Ecto neural progenitor cell (in vitro differentiated cells): ENCODE measurements around the gene CCBE1.
"Not testable (repeated sequence)": the region's sequence is repeated elsewhere in the genome, so short reads cannot be mapped to it uniquely, and the experiment has no call there.

ENCODE experiments used
- DNase-seq: peaks from one replicate; pipeline ENCODE4 v3.0.0-alpha.2; 2018; ENCODE audit warnings: low spot score

Gene CCBE1

DNA sequence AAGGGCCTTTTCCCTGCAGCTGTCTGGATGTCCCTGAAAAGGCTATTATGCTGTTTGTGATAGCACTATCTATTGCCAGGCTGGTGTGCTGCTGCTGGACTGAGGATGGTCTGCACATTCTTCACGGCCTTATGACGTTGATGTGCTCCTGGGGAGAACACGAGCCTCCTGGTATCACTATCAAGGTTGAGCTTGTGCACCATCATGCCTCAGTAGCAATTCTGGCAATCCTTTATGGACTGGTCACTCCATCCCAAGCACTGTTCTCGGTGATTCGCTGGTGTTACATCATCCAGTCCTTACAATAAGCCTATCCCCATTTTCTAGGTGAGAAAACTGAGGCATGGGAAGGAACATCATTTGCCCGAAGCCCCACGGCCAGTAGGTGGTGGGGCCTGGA, 18.2 kb upstream of the CCBE1 start:
- DNase-seq, result no peak

DNA sequence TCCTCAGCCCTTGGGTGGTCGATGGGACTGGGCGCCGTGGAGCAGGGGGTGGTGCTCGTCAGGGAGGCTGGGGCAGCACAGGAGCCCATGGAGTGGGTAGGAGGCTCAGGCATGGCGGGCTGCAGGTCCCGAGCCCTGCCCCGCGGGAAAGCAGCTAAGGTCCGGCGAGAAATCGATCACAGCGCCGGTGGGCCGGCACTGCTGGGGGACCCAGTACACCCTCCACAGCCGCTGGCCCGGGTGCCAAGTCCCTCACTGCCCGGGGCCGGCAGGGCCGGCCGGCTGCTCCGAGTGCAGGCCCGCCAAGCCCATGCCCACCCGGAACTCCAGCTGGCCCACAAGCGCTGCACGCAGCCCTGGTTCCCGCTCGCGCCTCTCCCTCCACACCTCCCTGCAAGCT, 16.9 kb upstream of the CCBE1 start:
- DNase-seq, result not testable (repeated sequence)

DNA sequence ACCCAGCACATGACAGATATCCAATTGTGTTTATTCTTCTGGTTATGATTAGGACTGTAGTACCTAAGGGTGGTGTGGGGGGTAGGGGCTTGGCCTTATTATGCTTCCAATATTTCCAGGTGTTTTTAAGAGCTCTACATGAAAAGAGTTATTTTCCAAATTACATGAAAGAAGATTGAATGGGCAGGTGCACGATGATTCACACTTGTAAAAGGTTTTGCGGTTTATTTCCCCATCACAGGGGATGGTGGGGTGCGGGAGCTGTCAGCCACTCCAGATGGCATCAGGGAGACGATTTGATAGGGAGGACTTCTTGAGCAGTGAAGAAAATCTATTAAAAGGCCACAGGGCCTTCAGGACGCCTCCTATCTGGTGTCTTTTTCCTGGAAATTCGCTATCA, 15.1 kb upstream of the CCBE1 start:
- DNase-seq, result no peak

- DNase-seq, result no peak
These were observed 11.8 kb upstream of the CCBE1 start for GRCh38 chr18:59708988-59709387.

DNA sequence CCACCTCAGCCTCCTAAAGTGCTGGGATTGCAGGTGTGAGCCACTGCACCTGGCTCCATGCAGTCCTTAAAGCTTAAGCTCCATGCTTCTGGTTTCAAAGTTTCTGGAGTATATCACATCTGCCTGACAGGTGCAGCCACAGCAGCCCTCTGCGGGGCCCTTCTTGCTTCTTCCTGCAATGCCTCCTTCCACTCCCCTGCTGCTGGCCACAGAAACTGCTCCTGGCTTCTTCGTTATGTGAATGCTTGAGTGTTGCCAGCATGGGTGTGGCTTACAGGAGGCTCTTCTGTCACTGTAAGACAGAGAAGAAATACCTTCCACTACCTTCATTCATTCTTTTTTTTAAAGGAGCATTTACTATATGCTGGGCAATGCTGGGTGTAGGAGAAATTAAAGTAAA, 10.1 kb upstream of the CCBE1 start:
- no peak for DNase-seq

GRCh38 chr18:59706499-59706898, 9.3 kb upstream of the CCBE1 start:
- DNase-seq, result no peak

DNA sequence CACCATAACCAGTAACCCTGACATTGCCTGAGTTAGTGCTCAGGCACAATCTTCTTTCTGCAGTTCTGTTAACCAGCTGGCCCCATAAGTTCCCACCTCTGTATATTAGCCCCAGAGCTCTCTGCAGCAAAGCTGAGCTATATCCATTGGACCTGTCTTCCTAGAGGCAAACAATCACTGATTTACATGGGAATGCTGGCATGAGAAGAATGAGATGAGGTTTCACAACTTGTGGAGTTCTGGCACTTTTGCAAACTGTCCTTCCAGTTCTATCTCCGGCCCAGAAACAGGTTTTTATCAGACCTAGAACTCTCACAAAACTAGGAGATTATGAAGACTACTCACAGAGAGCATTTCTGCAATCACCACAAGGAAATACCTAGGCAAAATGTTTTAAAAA, 7.9 kb upstream of the CCBE1 start:
- DNase-seq, result no peak

DNA sequence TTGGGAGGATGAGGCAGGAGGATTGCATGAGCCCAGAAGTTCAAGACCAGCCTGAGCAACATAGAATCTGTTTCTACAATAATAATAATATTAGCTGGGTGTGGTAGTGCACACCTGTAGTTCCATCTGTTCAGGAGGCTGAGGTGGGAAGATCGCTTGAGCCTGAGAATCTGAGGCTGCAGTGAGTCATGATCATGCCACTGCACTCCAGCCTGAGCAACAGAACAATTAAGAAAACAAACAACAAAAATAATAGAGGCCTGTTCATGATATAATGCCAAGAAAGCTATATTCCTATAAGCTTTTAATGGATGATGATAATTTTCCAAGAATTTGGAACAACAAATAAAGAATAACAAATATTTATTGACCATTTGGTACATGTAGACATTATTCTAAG, 6.9 kb upstream of the CCBE1 start:
- DNase-seq, result no peak

GRCh38 chr18:59701272-59701671, 4.0 kb upstream of the CCBE1 start:
- no peak for DNase-seq

DNA sequence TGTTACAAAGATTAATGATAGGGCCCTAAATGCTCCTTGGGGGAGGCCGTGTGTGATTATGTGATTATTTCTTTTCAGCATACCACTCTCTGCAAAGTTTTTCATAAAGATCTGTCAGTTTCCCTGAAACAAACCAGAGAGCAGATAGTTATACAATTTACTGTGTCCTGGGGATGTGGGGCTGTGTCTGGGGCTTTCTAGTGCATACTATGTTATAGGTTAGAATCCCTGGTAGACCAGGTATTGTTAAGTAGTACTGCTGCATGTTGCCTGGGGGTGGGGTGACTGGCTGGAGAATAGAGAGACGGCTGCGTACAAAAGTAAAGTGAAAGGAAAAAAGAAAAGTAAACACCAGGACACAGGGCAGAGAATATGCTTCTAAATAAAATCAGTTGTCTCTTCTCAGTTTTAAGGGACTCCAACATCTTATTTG, 3.3 kb upstream of the CCBE1 start:
- no peak for DNase-seq

DNA sequence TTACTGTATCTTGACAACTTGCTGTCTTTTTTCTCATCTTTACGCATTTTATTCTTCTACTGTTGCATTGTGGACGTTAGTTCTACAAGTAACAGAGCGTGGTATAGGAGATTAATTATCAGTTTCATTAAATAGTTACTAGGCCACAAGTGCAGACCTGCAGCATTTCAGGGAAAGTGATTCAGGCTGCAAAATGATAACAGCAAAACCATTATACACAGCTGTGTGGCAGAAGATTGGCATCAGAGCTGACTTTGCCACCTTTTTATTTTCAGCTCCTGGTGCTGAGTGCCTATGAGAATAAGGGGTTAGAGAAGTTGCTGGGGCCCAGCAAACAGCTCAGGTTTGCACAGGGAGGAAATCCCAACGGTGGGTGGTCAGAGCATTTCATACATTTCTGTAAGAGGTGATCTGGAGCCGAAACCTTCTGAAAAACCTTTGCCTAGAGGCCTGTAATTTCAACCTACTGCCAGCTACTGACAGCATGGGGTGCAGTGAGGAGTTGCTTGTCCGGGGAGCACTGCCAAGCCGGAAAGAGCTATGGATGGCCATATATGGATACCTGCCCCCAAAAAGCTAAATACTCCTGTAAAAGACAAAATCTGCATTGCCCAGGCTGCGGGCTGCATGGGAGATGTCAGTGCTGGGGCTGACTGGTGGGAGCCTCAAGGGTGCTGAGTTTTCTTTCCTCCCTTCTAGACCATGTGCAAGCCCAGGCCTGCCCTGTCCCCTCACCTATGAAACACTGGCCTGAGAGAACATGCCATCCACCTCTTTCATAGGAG, 2.7 kb upstream of the CCBE1 start:
- no peak for DNase-seq

GRCh38 chr18:59699061-59699460, 1.8 kb upstream of the CCBE1 start:
- no peak for DNase-seq

DNA sequence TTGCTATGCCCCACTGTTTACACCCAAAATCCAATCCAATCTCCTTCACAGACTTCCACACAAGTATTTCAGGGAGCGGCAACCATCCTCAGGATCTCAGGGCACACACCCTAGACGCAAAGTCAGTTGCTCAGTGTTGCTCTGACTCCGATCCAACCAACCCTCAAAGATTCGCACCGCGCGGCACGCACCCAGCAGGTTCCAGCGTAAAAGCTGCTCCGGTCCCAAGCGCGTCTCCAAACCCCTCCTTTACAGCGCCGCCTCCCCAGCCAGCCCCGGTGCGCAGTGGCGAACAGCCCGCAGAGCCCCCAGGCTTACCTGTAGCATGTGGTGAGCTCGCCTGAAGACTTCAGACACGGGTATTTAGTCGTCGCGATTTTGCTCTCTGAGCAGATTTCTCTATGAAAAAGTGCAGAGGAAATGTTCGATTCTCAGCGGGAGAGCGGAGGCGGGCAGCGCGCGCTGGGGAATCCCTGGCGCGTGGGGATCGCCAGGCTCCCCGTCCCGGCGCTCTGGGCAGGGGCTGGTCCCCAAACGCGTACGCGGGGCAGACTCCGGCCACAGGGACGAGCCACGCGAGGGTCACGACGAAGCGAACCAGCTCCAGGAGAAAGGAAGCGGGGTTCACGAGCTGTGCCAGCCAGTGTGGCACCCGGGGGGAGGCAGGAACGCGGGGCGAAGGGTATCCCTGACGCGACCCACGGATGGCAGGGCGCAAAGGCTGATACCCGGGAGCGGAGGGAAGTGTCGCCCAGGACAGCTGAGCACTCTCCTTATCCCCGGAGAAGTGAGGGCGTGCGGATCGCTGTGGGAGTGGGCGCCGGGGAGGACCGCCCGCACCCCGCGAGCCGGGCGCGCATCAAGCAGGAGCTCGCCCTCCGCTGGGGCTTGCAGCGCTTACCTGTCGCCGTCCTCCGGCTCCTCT, 650 bp downstream of the CCBE1 start:
- DNase-seq, result peak; percentile 74

- DNase-seq, result no peak
These were observed 1.7 kb downstream of the CCBE1 start for GRCh38 chr18:59695551-59695950.

DNA sequence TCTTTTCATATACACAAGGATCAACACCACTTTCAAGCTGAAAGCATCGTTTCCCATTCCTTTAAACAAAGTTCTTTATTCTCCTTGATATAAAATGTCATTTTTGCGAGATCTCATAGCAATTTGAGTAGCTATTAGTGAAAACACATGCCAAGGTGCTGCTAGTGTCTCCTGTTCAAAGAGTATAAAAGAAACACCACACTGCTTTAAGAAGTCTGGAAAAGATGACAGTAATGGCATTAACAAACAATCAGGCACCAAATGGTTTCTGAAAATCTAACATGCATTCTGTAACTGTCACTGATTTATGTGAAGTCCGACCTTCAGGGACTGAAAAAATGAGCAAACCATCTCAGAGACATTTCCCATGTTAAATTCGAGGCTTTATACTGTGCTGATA, 2.4 kb downstream of the CCBE1 start:
- no peak for DNase-seq

DNA sequence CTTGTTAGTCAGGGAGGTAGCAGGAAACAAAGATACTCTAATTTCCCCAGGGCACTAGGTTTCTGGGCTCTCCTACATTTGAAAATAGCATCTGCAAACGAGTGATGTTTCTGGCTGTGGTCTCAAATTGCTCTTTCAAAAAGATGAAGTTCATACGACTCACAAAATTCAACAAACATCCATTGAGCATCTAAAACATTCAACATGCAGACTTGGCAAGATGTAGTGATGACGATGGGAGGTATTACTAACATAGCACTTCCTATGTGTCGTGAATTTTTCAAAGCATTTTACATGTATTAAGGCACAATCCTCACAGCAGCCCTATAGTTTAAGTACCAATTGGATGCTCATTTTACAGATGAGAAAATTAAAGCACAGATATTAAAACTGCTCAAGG, 5.2 kb downstream of the CCBE1 start:
- no peak for DNase-seq

GRCh38 chr18:59690996-59691395, 6.2 kb downstream of the CCBE1 start:
- no peak for DNase-seq

DNA sequence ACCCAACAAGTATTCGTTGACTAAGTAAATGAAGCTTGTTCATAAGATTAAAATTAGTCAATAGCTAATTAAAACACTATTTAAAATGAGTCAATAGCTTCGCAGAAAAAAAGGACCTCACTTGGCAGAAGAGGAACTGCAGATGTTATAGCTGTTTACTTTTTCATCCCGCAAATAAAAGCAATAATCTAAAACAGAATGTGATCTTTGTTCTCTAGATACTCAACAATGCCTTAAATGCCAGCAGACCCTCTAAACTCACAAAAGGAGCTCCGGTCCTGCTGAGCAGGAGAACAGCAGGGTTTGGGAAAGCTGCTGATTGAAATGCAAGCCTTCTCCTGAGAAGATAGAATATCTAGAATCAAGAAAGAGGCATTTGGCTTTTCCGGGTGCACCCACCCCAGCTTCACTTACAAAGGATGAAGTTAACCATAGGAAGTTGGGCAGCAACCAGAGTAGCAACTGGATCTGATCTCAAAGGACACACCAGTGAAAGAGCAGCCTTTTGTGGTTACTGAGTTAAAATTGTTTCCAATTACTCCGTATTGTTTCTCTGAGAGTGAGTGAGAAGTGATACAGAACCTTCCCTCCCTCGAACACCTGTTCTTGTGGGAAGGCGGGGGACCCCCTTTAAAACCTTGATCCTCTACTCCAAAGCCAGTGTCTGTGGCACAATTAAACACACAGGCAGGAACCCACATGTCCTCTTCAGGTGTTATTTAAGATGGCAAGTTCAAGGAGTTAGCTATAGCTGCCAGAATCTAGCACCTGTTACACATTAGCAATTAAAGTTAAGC, 6.8 kb downstream of the CCBE1 start:
- no peak for DNase-seq

GRCh38 chr18:59689756-59690155, 7.5 kb downstream of the CCBE1 start:
- DNase-seq, result no peak

DNA sequence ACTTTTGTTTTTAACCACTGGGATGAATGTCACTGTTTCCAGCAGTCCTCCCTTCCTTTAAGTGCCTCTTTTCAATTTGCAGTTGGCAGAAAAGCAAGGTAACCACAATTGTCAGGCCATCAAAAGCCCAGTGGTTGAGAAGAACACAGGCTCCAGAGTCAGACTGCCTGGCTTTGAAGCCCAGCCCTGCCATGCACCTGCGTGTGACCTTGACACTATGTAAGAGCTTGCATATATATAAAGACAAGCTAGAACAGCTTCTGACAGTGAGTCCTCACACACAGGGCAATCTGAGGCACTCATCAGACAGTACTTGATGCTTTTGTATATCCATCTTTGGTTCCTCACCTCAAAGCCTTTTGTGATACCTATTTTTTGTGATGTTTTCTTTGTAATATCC, 11.0 kb downstream of the CCBE1 start:
- no peak for DNase-seq

DNA sequence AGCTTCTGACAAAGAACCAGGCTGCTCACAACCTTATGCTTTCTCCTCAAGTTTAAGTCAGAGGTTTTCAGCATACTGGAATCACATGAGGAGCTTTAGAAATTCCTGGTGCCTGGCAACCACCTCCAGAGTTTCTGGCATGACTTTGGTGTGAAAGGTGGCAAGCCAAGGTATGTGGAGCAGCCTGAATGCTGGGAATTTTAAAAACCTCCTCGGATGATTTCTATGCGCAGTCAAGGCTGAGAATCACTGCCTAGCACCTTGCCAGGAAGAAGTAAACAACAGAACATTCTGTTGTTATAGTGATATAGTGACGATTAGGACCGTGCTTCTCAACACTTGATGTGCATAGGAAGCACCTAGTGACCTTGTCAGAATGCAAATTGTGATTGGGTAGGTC, 11.7 kb downstream of the CCBE1 start:
- DNase-seq, result no peak

DNA sequence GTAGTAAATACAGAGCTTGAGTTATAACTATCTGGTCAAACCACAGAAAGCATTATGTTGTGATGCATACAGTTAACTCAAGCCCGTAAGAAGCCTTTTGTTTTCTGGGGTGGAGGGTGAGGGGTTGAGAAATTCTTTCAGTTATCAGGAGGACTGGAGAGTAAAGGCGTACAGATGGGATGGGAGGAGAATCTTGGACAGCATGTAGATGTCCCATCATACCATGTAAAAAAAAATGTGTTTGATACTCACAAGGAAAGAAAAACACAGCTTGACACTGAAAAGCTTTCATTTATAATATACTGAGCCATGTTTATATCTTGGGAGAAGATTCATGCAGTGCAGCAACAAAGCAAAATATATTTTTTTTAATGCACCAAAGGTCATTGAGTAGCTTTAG, 12.4 kb downstream of the CCBE1 start:
- DNase-seq, result no peak
